HG03175 (cell line): ENCODE data around the gene NUMA1.
A peak's percentile ranks its signal among the peaks of the same experiment; 100 is the strongest.

Experiments
- ATAC-seq: cut with Tn5 transposase; IDR thresholded peaks from one replicate; pipeline ENCODE4 v1.9.1; 2021; ENCODE audit warnings: mild to moderate bottlenecking, moderate library complexity; ENCODE audit not compliant: unreplicated experiment

The NUMA1 gene

DNA sequence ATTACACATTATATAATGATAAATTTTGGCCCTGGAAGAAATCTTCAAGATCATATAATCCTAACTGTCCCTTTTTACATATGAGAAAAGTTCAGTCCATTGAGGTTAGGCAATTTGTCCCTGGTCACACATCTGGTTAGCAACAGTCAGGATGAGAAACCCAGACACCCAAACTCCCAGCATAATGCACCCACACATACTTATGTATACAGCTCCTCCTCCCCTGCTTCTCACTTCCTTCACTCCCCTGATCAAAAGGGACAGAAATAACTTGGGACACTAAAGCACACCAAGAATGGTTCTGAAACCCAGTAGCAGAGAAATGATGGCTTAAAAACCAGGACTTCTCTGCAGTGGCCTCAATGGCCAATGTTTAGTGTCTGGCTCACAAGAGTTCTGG, 11.1 kb downstream of the NUMA1 start:
- no peak for ATAC-seq

DNA sequence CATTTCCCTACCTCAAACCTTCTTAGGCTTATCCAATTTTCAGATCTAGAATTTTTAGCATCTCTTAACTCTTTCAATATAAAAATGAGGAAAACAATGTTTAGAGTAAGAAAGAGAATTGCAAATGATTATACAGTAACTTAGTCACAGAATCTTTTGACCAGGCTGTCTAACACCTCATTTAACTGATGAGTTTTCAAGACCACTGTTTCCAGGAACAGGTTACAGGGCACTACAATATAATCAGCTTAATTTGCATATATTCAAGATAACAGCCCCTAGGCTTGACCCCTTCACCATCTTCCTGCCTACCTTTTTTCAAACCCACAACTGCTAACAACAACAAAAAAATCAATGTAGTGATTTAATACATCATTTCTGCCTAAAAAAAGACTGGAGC, 12.7 kb downstream of the NUMA1 start:
- ATAC-seq: no peak

DNA sequence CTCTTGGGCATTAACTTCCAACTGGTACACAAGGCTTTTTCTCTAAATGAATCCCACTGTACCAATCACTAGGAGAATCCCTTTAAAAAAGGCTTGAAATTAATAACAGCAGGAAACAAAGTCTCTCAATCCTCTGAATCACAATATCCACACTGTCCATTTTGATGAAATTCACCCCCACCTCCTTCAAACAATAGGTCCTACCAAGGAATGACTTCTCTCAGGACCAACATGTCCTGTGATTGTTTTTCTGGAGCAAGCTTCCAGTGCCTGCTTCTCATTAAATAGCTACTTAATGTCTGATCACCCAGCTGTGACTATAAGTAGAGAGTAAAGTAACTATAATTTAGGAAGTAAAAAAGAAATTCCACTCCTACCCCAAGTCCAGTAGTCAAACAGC, 13.1 kb downstream of the NUMA1 start:
- no peak for ATAC-seq

DNA sequence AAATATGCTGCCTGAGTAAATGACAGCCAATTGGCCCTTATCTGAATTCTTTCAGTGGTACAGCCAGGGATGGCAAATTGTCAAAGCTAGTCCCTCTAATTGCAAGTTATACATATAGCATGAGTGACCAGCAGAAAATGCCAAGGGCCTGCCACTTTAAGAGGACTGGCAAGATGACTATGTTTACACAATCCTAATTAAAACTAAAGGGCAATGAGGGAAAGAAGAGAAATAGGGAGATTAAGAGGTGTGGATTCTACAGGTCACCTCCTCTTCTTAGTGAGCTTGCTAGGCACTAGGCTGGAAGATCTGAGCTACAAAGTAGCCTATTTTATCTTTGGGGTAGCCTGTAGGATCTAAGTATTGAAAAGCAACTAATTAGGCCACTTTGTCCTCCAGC, 13.5 kb downstream of the NUMA1 start:
- no peak for ATAC-seq

DNA sequence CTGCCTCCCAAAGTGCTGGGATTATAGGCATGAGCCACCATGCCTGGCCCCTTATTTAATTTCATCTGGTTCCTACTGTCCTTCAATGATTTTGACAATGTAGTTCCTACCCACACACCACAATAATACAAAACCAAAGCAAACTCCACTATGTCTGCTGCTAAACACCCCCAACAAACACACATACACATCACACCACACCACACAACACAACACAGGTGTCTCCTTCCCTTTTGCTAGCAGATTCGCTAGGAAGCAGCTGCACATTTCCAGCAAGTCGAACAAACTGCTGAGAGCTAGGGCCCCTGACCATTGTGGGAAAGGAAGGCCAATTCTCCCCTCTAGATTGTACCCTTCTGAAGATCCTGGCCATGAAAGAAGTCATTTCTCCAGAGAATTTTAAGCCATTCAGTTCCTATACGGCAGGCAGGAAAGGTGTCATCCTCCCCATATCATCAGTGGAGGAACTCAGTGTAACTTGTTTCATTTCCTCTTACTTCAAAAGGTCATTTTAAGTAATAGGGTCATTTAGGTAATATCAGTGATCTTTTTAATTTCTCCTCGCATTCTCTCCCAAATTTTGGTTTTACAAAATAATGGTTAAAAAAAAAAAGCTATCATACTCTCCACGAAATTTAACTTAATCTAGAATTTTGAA, 18.5 kb downstream of the NUMA1 start:
- no peak for ATAC-seq

DNA sequence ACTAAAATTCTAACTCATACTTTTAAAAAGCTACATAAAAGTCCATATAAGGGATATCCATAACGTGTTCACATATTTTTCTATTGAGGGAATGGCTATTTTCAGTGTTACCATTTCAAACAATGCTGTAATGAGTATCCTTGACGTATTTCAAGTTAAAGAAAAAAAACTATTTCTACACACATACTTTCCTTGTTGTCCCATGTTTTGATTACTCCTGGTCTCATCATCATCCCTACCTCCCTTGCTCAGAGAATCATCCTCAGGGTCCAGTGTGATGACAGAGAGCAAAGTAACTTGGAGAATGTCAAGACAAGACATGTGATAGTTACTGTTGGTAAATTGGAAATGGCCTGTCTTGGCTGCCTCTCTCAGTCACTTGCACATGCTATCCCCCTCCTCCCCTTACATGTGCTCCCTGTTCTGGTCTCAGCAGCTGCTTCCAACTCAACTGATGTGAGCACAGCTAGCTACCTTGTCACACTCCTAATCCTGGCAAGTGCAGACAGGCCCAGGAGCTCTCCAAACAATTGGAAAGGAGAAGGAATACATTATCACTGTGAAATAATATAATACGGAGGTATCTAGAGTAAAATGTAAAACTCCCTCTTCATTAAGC, 21.8 kb downstream of the NUMA1 start:
- ATAC-seq: no peak

DNA sequence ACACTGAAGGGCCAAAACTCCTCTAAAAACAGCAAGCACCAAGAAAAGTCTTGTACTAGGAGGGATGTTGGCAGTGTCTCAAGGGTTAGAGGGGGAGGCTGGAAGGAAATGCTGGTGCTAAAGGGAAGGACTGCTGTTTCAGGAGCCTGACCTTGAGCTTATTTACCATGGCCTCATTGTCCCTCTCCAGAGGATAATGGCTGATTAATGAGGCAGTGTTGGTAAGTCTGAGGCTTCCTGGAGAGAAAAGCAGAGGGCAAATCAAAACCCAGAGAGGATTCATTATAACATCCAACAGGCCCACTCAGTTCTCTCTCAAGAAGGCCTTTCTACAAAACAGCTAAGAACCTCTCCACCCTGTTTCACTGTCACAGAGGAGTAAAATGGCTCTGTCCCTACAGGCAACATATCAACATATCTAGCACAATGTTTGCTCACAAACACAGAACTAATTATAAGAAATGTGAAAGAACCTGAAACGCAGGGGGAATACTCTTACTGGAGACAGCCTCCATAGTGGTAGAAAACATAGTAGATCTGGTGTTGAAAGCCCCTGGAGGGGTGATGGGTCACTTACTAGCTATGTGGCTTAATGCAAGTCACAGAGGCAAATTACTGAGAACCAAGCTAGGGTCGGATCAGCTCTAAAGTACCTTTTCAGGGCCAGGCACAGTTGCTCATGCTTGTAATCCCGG, 31.4 kb downstream of the NUMA1 start:
- ATAC-seq: no peak

DNA sequence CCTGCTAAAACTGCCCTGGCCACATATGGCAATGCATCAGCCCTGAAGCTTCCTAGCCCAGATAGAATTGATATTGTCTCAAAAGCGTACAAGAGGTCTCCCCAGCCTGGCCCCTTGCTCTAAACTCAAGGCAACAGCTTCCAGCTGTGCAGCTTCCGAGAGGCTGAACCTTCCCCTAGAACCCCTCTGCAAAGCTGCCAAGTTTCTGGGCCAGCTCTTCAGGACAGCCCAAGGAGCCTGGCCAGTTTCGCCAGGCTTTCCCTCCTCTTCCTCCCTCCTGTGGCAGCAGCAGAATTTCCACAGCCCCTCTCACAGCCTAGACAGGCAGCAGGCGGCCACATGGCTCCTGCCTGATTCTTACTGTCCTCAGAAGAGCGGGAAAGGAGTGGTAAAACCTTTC, 34.5 kb downstream of the NUMA1 start:
- no peak for ATAC-seq

DNA sequence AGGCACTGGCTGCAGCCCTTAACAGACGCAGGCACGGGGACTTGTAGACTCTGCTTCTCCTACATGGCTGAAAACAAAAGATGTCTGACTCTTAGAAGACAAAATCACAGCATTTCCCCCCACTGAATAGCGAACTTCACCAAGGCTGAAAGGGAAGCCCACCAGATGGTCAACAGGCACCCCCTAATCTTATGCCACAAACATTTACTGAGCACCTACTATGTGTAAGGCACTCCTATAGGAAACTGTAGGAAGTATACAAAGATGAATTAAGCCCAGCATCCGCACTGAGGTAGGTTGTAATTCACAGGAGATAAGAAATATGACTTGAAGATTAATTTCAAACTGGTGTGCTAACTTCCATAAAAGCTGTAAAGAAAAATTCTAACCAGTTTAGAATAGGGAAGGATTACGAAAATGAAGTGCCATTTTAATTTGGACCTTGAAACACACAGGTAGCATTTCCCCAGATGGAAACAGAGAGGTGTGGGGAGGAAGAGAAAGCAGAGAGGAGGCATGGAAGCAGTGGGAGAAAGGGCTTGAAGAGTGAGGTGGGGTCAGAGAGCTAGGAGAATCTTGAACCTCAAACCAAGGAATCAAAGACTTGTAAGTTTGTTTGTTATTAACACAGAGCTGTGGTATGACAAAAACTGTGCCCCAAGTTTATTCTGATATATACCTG, 38.1 kb downstream of the NUMA1 start:
- no peak for ATAC-seq

DNA sequence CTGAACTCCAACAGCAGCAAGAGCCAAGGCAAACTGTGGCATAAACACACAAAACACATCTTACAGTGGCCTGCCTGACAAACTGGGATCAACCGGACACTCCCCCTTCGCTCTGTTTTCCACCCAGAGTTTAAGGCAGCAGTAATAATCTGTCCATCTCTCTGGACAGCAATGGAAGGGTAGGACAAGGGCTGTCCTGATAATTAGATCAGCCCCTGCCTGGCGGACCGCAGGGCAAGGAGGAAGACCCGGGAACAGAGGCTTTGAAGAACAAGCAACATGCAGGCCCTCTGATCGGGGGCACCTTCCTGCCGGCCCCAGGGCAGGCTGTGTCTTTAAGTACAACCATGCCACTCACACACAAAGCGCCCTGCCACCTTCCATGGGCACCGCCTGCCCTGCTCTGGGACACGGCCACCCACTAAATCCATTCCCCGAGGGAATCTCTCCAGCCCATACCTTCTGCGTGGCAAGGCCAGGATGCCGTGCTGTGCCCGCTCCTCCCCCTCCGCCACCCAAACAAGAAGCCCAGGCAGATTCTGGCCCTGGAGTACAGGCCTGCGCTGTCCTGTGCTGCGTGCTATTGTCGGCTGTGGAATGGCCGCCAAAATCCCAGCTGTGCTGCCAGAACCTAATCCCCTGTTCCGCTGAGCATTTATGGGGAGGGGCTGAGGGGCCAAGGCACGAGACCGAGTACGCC, 38.8 kb downstream of the NUMA1 start:
- ATAC-seq: peak; percentile 40

DNA sequence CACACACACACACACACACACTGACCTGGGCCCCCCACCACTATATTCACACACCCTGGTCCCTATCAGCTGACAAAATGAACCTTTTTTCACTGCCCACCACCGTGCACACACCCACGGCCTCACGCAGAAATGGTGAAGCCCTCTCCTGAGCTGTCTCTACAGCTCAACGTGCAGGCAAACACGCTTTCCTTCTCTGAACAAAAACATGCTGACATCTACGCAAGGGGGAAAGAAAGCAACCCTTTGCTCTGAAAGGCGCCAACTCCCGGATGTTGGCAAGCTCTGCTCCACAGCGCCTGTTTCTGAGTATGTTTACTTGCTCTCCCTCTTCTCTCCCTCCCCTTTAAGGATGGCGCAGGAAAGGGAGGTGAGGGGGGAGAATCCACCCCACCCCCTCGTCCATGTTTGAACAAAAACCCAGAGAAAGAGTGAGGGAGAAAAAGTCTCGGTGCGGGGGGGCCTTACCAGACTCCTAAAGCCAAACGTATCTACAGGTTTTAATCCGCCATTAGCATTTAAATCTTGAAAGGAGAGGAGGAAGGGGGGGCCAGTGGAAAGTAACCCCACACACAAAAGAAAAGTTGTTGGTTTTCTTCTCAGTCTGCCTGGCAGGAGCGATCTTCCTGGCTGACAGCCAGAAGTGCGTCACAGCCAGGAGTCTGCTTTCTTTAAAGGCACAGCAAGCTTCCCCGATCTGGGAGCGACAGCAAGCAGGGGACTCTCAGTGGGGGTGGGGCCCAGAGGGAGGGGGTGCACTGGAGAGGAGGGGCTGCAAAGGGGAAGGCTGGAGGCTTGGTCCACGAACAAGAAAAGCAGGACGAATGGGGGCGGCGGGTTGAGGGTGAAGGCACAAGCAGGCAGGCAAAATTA, 39.6 kb downstream of the NUMA1 start:
- peak; percentile 38 for ATAC-seq

DNA sequence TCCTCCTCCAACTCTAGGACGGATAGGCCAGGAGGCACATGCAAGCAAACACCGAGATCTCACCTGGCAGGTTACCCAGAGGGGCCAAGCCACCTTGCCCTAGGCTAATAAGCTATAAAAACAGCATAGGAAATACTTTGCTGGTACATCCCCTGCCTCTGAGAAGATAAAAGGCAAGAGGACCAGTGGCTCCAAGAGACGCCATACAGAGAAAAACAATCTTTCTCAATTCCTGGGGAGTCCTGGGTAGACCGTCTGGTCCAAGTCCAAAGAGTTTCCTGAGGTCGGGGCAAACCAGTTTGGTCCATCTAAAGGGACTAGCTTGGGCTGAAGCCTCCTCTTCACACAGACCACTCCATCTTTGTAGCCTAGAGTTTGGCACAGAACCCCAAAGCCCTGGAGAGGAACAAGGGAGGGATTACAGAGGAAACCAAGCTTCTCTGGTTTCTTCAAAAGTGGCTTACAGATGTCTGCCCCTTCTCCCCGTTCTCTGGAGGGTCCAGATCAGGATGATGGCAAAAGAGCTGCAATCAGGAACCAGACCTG, 40.4 kb downstream of the NUMA1 start:
- ATAC-seq: no peak

DNA sequence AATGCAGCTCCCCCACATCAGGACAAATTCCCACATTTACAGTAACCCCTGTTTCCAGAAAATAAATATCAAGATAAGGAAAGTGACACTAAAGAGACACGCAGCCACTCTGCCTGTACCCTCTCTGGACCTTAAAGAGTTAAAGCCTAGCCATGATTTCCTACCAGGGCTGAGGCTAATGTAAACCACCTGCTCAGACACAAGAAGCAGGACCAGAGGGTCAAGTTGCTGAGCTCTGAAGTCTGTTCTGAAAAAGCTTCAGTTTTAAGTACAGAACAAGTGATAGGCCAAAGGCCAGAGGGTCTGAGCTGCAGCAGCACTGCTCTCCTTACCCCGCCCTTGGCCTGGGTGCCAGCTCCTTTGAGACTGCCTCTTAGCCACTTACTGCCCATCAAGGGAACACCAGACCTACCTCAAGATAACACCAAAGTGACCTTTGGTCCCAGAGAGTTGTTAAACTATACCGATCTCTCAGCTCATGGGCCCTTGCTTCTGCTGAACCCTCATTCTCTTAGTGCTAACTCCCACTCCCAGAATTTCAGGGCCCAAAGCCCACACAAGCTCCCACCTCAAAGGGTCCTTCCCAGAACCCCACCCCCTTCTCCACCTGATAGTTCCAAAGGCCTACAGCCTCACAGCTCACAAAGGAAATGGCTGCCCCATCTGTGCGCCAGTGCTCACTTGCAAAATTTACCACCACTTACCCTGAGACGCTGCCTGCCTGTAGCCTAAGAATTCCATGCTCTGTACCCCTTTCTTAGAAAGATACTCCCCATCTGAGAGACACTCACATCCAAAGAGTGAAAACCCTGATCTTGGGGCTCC, 41.1 kb downstream of the NUMA1 start:
- no peak for ATAC-seq

DNA sequence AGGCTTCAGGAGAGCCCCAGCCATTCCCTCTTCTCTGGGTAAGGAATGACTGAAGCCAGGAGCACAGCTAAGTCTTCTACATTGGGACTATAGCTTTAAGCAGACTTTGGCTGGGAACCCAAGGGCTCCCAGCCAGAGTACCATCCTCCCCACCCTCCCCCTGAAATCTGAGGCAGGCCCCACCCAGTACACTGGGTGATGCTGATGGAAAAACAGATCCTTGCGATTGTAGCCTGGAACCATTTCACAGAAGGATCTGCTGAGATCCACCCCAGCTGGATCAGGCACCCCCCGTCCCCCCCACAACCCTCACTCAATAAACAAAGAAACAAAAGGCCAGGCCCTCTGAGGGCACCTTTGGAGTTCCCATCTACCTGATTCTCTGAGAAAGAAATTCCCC, 41.9 kb downstream of the NUMA1 start:
- no peak for ATAC-seq

DNA sequence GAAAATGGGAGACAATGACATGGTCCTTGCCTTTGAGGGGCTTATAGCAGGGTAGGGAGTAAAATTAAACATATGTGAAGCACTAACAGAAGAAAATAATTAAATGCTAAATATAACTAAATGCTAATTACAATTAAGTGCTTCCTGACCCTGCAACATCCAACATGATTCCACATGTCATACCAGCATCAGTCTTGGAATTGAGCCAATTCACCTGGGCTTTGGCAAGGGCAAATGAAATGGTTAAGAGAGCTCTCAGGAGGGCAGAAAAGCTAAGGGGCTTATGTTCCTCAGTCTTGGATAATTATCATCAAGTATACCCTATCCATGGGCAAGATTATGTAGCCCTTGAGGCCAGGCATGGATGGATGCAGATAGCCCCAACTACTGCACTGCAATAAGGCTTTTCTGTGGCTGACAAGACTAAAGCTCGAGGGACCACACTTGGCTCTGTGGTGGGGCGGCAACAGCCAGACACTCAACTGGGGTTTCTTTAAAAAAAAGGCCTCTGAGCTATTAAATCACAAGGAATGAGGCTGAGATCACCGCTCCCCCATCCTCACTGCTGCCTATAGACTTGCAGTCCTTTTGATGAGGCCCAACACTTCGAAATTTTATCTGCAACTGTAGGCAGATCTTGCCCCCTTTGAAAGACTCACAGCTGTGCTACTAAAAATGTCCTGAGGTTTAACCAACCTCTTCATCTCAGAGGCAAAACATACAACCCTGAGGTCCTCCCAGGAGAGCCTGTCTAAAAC, 42.6 kb downstream of the NUMA1 start:
- ATAC-seq: no peak

DNA sequence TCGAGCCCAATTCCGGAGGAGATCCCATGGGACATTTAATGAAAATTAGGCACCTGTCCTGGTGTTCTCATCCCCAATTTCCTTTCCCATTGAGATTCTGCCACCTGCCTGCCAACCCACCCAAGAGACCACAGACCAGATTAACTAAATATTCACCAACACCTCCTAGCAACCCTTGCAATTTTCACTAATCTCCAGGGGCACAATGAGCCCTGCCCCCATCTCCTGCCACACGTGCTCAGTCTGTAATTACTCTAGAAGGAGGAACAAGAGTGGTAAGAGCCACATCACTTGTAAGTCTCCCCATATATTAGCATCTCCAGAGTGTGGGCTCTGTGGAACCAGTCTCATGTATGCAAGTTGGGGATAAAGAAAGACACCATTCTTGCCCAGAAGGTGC, 43.7 kb downstream of the NUMA1 start:
- ATAC-seq: no peak

DNA sequence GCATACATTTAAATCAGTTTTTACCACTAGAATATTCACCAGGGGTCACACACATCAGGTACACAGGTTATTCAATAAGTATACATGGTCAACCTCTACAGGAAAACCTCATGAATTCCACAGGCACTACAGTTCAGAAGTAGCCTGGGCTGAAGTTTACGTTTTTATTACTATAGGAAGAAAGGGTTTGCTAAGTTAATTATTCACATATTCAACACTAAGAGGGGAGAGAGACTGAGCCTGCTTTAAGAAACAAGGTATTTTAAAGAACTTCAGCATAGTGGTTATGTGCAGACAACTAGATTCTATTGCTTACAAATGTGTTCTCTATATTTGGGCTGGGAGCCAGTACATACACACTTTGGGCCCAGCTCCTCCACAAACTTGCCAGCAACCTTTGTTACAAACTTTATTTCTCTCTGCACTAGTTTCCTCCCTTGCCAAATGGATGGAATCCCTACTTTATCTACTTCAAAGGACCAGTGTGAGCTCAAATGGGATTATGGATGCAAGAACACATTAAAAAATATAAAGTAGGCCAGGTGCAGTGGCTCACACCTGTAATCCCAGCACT, 49.8 kb downstream of the NUMA1 start:
- ATAC-seq: no peak

DNA sequence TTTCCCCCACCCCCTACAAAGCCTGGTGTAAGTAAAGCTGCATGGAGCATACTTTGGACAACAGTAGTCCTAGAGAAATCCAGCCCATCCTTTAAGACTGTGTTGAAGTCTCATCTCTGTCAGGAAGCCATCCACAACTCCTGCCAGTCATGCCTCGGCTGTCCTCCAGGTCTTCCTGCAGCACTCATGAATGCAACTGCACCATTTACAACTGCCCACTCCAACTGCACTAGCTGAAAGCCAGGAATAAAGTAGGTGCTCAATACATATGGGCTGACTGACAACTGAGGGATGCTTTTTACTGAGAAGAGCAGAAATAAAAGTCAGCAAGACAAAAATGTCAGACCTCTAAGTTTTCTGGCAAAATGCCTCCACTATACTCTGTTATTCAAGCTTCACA, 54.3 kb downstream of the NUMA1 start:
- ATAC-seq: no peak
